Adipocyte (in vitro differentiated cells): Measurements from ENCODE around the gene LDLRAD1.
A peak's percentile ranks its signal among the peaks of the same experiment; 100 is the strongest.
"Not testable (repeated sequence)": the region's sequence is repeated elsewhere in the genome, so short reads cannot be mapped to it uniquely, and the experiment has no call there.

Experiments used
- DNase-seq: peaks from one replicate; pipeline ENCODE4 v3.0.0-alpha.2; 2015; ENCODE audit warnings: low read depth
- H3K27me3 ChIP-seq: replicated peaks from 2 replicates; pipeline ENCODE4 v1.7.0; 2013; ENCODE audit warnings: mild to moderate bottlenecking, low read length, moderate library complexity; ENCODE audit not compliant: control insufficient read depth, insufficient read depth
- H3K36me3 ChIP-seq: 2 replicates; pipeline ENCODE4 v1.7.0; 2013; ENCODE audit warnings: low read length, mild to moderate bottlenecking, moderate library complexity; ENCODE audit not compliant: control insufficient read depth, insufficient read depth, severe bottlenecking
- H3K4me1 ChIP-seq: 2 replicates; pipeline ENCODE4 v1.7.0; 2013; ENCODE audit warnings: mild to moderate bottlenecking, low read length, moderate library complexity; ENCODE audit not compliant: control insufficient read depth, insufficient read depth
- H3K4me3 ChIP-seq: 2 replicates; pipeline ENCODE4 v1.7.0; 2013; ENCODE audit warnings: mild to moderate bottlenecking, low read length, moderate library complexity
- H3K9ac ChIP-seq: 2 replicates; pipeline ENCODE4 v1.7.0; 2013; ENCODE audit warnings: mild to moderate bottlenecking, low read length, moderate library complexity
- H3K9me3 ChIP-seq: 2 replicates; pipeline ENCODE4 v1.7.0; 2013; ENCODE audit warnings: mild to moderate bottlenecking, low read length, moderate library complexity; ENCODE audit not compliant: control insufficient read depth

LDLRAD1 gene, protein sequence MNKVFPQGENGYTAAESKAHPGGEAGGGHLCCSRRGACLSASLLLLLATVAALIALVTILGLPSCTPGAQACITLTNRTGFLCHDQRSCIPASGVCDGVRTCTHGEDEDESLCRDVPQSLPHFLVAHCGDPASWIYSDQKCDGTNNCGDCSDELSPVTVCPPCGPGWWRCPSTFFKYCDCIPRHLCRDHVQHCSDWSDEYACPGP

GRCh38 chr1:54017979-54018378 lies at the start of gene LDLRAD1:
Gene LDLRAD1, minus strand, starts transcription at chr1:54018186. Its CDS starts 74 bp downstream, at chr1:54018112.
- Histone ChIP-seq H3K4me1 (peaks cover 8% of the 10 kb centered on the region), H3K36me3 (no peaks in the 10 kb centered on the region), H3K27me3 (peaks cover 25% of the 10 kb centered on the region), H3K4me3 (no peak within 1 kb of the TSS), H3K9ac (no peak within 1 kb of the TSS), H3K9me3 (no peaks in the 10 kb centered on the region)
- no peak for DNase-seq

DNA sequence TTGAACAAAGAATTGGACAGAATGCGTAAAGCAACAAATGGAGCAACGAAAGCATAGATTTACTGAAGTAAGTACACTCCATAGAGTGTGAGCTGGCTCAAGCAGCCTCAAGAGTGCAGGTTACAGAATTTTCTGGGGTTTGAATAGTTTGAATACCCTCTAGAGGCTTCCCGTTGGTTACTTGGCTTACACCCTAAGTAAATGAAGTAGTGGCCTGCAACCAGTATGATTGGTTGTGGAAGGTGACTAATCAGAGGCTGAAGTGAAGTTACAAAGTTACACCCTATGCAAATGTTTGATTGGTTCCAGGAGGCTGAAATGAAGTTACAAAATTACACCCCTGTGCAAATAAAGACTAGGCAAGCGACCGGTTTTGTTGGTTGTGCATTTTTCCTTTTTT lies 46.3 kb upstream of the LDLRAD1 start:
- Histone ChIP-seq H3K4me1 (no peaks in the 10 kb centered on the region), H3K9me3 (no peaks in the 10 kb centered on the region), H3K4me3 (no peak overlapping the region), H3K9ac (no peak overlapping the region), H3K36me3 (no peaks in the 10 kb centered on the region), H3K27me3 (no peaks in the 10 kb centered on the region)
- no peak for DNase-seq

- DNase-seq: no peak
- H3K36me3 ChIP-seq: no peaks in the 10 kb centered on the region
- no peaks in the 10 kb centered on the region for H3K9me3 ChIP-seq
- H3K9ac ChIP-seq: peak overlapping the region; percentile 98
- peaks cover 23% of the 10 kb centered on the region for H3K4me1 ChIP-seq
- no peaks in the 10 kb centered on the region for H3K27me3 ChIP-seq
- peak overlapping the region; percentile 100 for H3K4me3 ChIP-seq
Measured at GRCh38 chr1:54054438-54054749, 36.4 kb upstream of the LDLRAD1 start.

DNA sequence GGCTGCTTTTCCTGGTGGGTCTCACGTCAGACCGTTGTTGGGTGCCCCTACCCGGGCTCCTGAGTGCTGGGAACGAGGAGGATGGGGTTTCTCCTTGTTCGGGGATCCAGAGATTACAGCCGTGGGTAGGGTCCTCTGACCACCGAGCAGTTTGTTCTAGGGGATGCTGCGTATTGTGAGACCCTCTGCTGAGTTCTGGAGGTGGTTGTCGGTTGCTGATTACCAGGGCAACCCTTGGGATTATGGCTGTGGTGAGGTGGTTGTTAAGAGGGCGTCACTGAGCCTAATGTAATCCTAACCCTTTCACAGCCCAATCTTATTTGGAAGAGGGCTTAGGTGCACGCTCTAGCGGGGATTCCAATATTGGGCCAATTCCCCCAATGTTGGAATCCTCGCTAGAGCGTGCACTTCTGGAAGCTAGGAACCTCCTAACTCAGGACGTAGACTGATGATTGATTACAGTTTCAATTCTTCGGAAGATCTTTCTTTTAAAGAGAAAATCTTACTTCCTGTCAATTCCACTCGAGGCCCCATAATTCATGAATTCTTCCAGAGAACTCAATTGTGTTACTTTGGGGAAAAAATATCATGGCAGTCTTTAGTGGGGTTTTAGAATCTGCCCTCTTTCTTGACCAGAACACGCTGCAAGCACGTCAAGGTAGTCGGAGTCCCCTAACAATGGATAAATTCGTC lies 35.9 kb upstream of the LDLRAD1 start:
- no peaks in the 10 kb centered on the region for H3K36me3 ChIP-seq

DNA sequence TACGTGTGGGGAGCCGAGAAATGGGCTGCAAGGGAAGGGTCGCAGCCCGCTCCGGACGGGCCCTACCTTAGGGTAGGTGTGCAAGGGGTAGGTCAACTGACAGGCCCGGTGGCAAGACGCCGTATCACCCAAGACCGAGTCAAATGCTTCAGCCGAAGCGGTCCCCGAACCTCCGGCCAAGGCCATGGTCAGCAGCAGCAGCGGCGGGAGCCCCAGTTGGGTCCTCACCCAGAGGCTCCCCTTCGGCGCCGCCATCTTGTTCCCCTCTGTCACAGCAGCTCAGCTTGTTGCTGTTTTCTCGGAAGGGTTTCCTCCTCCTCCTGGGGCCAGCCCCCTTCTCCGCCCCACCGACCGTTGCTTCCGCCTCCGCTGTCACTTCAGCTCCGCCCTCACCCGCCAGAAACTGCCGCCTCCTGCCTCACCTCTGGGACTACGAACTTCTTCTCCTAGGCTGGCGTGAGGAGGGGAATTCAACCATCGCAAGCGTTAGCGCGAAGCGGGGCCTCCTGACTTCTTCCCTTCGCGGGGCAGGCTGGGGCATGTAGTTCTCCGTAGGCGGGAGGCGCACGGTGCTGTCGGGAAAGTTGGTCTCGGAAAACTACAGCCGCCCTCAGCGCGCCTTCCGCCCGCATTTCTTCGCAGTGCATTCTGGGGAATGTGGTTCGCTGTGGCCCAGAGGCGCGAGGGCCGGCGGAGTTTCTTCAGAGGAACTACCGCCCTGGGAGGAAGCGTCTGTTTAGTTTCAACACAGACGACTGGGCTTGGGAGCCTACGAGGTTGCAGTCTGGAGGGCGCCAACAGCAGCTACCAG lies 35.2 kb upstream of the LDLRAD1 start, which contains the start of the genes TCEANC2 and TMEM59:
Gene TCEANC2 (plus strand): TSS at position 675 of the 811 bp plus-strand sequence. CDS start 815 bp downstream, outside the sequence.
Gene TMEM59 (minus strand): TSS at position 271 of the 811 bp plus-strand sequence. CDS start 16 bp downstream, at position 255.
- Histone ChIP-seq H3K4me1 (peaks cover 33% of the 10 kb centered on the region), H3K9ac (peak within 1 kb of the TSS; percentile 98), H3K9me3 (no peaks in the 10 kb centered on the region), H3K27me3 (no peaks in the 10 kb centered on the region), H3K4me3 (peak within 1 kb of the TSS; percentile 100), H3K36me3 (no peaks in the 10 kb centered on the region)
- DNase-seq: peak; percentile 100

More for the DNA sequence above, 35.9 kb upstream of the LDLRAD1 start:
- no peaks in the 10 kb centered on the region for H3K27me3 ChIP-seq
- H3K9me3 ChIP-seq: no peaks in the 10 kb centered on the region
- peak overlapping the region; percentile 98 for H3K9ac ChIP-seq
- peaks cover 28% of the 10 kb centered on the region for H3K4me1 ChIP-seq
- peak overlapping the region; percentile 100 for H3K4me3 ChIP-seq
- DNase-seq: peak; percentile 45

- H3K36me3 ChIP-seq: no peaks in the 10 kb centered on the region
- DNase-seq: peak; percentile 90
- H3K4me3 ChIP-seq: peak overlapping the region; percentile 100
- H3K4me1 ChIP-seq: peaks cover 33% of the 10 kb centered on the region
- no peaks in the 10 kb centered on the region for H3K9me3 ChIP-seq
- H3K9ac ChIP-seq: peak overlapping the region; percentile 98
- no peaks in the 10 kb centered on the region for H3K27me3 ChIP-seq
Measured at GRCh38 chr1:54052431-54052933, 34.5 kb upstream of the LDLRAD1 start.

GRCh38 chr1:54051933-54052430 lies 34.0 kb upstream of the LDLRAD1 start:
- Histone ChIP-seq H3K9ac (peak overlapping the region; percentile 98), H3K27me3 (no peaks in the 10 kb centered on the region), H3K4me1 (peaks cover 36% of the 10 kb centered on the region), H3K36me3 (no peaks in the 10 kb centered on the region), H3K4me3 (peak overlapping the region; percentile 100), H3K9me3 (no peaks in the 10 kb centered on the region)
- DNase-seq: peak; percentile 38

- H3K4me1 ChIP-seq: peaks cover 38% of the 10 kb centered on the region
- H3K36me3 ChIP-seq, DNase-seq, H3K9me3 ChIP-seq, H3K27me3 ChIP-seq, H3K4me3 ChIP-seq, H3K9ac ChIP-seq: not testable (repeated sequence)
Measured at GRCh38 chr1:54050435-54050834, 32.4 kb upstream of the LDLRAD1 start.

DNA sequence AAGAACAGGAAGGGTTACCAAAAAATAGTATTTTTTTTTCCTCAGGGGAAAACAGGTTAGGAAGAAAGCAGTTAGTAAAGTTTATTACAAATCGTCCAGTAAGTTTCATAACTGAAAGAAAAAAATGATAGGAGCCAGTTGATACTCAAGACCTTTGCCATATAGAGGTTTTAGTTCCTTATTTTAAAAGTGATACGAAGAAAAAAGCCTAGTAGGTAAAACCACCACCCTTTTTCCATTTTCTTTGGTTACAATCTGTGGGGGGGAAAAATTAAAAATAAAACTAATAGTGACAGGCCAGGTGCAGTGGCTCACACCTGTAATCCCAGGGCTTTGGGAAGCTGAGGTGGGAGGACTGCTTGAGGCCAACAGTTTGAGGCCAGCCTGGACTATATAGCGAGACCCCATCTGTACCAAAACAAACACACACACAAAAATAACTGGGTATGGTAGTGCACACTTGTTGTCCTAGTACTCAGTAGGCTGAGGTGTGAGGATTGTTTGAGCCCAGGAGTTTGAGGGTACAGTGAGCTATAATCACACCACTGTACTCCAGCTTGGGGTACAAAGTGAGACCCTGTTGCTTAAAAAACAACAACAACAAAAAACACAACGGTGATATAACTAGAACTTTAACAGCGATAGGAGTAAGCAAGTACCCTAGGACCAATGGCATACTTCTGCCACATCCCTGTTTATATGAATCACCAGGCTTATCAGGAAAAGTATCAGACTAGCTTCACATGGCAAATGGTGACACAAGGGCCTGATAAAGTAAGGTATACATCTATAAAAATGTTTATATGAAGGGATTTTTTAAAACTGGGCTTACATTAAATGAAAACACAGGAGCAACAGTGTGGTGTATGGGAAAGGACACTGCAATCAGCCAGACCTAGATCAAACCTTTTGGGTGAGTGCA lies 29.7 kb upstream of the LDLRAD1 start:
- Histone ChIP-seq H3K9me3 (no peaks in the 10 kb centered on the region), H3K36me3 (peaks cover 15% of the 10 kb centered on the region), H3K27me3 (no peaks in the 10 kb centered on the region), H3K9ac (no peak overlapping the region), H3K4me1 (peaks cover 28% of the 10 kb centered on the region), H3K4me3 (no peak overlapping the region)
- DNase-seq: peak; percentile 31

DNA sequence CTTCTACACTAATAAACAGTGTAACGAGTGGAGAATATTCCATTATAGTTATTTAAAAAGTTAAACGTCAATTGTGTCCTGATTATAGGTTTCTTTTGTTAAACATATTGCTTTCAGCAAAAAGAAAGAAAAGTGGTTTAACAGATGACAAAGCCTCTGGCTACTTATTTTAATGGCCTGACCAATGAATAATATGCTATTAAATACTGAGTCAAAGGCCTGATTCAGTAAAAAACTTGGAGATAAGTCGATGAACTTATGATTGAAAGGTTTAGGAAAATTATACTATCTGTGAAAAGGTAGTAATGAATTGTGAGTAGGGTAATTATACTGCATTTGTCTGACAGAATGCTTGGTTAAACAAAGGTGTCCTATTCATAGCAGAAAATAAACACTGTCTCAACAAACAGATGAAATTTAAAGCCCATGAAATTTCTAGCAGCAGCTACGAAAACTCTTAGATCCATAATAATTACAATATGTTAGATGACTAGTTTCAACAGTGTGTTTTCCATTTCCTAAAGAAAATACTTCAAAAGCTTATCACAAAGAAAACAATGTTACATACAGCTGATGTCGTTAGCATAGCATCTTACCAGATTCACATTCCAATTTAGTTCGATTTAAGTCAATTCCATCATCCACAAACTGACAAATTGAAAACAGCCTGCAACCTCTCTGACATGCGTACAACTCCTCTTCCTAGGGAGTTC lies 28.8 kb upstream of the LDLRAD1 start:
- Histone ChIP-seq H3K4me3 (no peak overlapping the region), H3K9ac (no peak overlapping the region), H3K27me3 (no peaks in the 10 kb centered on the region), H3K9me3 (no peaks in the 10 kb centered on the region), H3K36me3 (peaks cover 23% of the 10 kb centered on the region), H3K4me1 (peaks cover 25% of the 10 kb centered on the region)
- DNase-seq: peak; percentile 66
